ENCODE data around the gene PRRT2.

The PRRT2 gene

DNA sequence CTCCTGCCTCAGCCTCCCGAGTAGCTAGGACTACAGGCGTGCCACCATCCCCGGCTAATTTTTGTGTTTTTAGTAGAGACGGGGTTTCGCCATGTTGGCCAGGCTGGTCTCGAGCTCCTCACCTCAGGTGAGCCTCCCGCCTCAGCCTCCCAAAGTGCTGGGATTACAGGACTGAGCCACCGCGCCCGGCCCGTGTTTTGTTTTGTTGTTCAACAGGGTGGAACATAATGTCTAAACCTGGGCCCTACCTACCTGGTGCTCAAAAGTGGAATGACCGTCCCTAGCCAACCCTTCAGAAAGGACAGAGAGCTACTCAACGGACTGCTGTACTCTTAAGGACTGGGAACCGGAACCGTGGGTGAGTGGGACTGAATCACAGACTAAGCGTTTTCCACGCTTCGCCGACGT, 22.2 kb upstream of the PRRT2 start:
- DNase-seq, result peak in 1 of 2 donors; percentile 8
- Histone ChIP-seq H2AFZ (ENCODE audit: insufficient read depth, low read length, poor library complexity) (peak overlapping the region; percentile 93), H2AK5ac (ENCODE audit: low read length) (peak overlapping the region; percentile 26), H2BK120ac (ENCODE audit: insufficient read depth, low read length, poor library complexity) (peak overlapping the region; percentile 73), H3K27me3 (ENCODE audit: insufficient read depth, low read length) (no peaks in the 10 kb centered on the region), H3K14ac (ENCODE audit: low read length) (peak overlapping the region; percentile 96), H3K23ac (ENCODE audit: low read length) (no peak overlapping the region), H3K36me3 (ENCODE audit: control insufficient read depth in 1 of 2, insufficient read depth in 2 of 2, low read length in 2 of 2) (peaks cover 0 to 3% of the 10 kb centered on the region in 2 experiments), H3K27ac (ENCODE audit: low read depth, low read length) (peak overlapping the region; percentile 73), H3K79me1 (ENCODE audit: low read length) (peaks cover 16% of the 10 kb centered on the region), H3K4ac (ENCODE audit: low read depth, low read length) (peak overlapping the region; percentile 73), H4K8ac (ENCODE audit: low read depth, low read length) (peak overlapping the region; percentile 99), H4K12ac (ENCODE audit: low read depth, low read length) (peak overlapping the region; percentile 89), H2BK5ac (ENCODE audit: low read depth, low read length, poor library complexity) (peak overlapping the region; percentile 75), H4K91ac (ENCODE audit: low read depth, low read length) (peak overlapping the region; percentile 92), H3K4me3 (ENCODE audit: low read depth, low read length) (no peak overlapping the region), H3K9ac (ENCODE audit: low read length) (peak overlapping the region; percentile 74), H3K9me3 (ENCODE audit: insufficient read depth, low read depth, low read length) (no peaks in the 10 kb centered on the region), H2BK12ac (ENCODE audit: low read length) (peak overlapping the region; percentile 29), H3K4me2 (ENCODE audit: low read length) (peak overlapping the region; percentile 81), H3K79me2 (ENCODE audit: control insufficient read depth, insufficient read depth, low read length, poor library complexity) (peaks cover 26% of the 10 kb centered on the region), H3K18ac (ENCODE audit: low read length) (peak overlapping the region; percentile 85), H3K4me1 (ENCODE audit: control insufficient read depth in 1 of 2, insufficient read depth in 2 of 2, low read length in 2 of 2) (peaks cover 15 to 23% of the 10 kb centered on the region in 2 experiments)
- no CpG with 5 or more reads among the region's 20 CpGs for WGBS (ENCODE audit: extremely low coverage, insufficient coverage, insufficient read length)

DNA sequence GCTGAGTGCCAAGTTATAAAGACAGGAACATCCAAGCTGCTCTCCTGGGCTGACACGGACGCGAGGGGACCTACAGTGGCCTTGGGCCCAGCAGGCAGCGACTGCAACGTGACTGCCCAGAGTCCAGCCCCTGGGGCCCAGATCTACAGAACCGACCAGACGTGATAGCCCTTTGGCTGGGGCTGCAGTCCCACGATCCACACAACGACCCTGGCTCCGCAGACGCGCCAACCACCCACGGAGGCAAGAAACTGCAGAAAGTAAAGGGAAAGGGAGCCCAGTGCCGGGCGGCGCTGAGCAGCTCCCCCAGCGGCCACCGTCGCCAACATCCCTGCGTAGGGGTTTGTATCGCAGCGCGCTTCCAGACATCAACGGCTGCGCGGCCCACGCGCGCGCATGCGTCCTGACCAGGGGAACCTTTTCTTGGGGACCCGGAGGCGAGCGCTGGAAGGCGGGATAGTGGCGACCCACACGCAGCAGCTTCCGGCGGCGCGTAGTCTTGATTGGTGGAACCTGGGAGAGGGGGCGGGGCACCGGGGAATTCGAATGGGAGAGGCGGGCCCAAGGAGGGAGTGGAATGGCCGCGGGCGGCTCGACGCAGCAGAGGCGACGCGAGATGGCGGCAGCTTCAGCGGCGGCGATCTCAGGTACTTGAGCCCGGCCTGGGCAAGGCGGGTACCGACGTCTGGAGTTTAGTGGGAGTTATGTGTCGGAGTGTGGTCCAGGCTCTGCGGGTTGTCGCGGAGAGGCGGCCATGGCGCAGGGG, 21.6 kb upstream of the PRRT2 start, which contains the start of gene KIF22:
Gene KIF22, plus strand, starts transcription at position 569 of the 766 bp plus-strand sequence. Its CDS starts 9 bp downstream, at position 578.
- Histone ChIP-seq H4K8ac (ENCODE audit: low read depth, low read length) (peak within 1 kb of the TSS; percentile 99), H4K12ac (ENCODE audit: low read depth, low read length) (peak within 1 kb of the TSS; percentile 89), H3K4me3 (ENCODE audit: low read depth, low read length) (peak within 1 kb of the TSS; percentile 99), H3K36me3 (ENCODE audit: control insufficient read depth in 1 of 2, insufficient read depth in 2 of 2, low read length in 2 of 2) (peaks cover 0 to 6% of the 10 kb centered on the region in 2 experiments), H3K4ac (ENCODE audit: low read depth, low read length) (peak within 1 kb of the TSS; percentile 81), H3K14ac (ENCODE audit: low read length) (peak within 1 kb of the TSS; percentile 96), H3K18ac (ENCODE audit: low read length) (peak within 1 kb of the TSS; percentile 87), H3K27ac (ENCODE audit: low read depth, low read length) (peak within 1 kb of the TSS; percentile 73), H3K9ac (ENCODE audit: low read length) (peak within 1 kb of the TSS; percentile 92), H4K91ac (ENCODE audit: low read depth, low read length) (peak within 1 kb of the TSS; percentile 92), H2BK5ac (ENCODE audit: low read depth, low read length, poor library complexity) (peak within 1 kb of the TSS; percentile 75), H3K27me3 (ENCODE audit: insufficient read depth, low read length) (no peaks in the 10 kb centered on the region), H3K4me1 (ENCODE audit: control insufficient read depth in 1 of 2, insufficient read depth in 2 of 2, low read length in 2 of 2) (peaks cover 11 to 19% of the 10 kb centered on the region in 2 experiments), H3K23ac (ENCODE audit: low read length) (no peak within 1 kb of the TSS), H2AFZ (ENCODE audit: insufficient read depth, low read length, poor library complexity) (peak within 1 kb of the TSS; percentile 93), H2BK120ac (ENCODE audit: insufficient read depth, low read length, poor library complexity) (peak within 1 kb of the TSS; percentile 73), H2BK12ac (ENCODE audit: low read length) (peak within 1 kb of the TSS; percentile 29), H3K79me2 (ENCODE audit: control insufficient read depth, insufficient read depth, low read length, poor library complexity) (peaks cover 26% of the 10 kb centered on the region), H2AK5ac (ENCODE audit: low read length) (peak within 1 kb of the TSS; percentile 26), H3K4me2 (ENCODE audit: low read length) (peak within 1 kb of the TSS; percentile 81), H3K79me1 (ENCODE audit: low read length) (peaks cover 11% of the 10 kb centered on the region), H3K9me3 (ENCODE audit: insufficient read depth, low read depth, low read length) (no peaks in the 10 kb centered on the region)
- peak; percentile 99 to 100 for DNase-seq
- no CpG with 5 or more reads among the region's 67 CpGs for WGBS (ENCODE audit: extremely low coverage, insufficient coverage, insufficient read length)

DNA sequence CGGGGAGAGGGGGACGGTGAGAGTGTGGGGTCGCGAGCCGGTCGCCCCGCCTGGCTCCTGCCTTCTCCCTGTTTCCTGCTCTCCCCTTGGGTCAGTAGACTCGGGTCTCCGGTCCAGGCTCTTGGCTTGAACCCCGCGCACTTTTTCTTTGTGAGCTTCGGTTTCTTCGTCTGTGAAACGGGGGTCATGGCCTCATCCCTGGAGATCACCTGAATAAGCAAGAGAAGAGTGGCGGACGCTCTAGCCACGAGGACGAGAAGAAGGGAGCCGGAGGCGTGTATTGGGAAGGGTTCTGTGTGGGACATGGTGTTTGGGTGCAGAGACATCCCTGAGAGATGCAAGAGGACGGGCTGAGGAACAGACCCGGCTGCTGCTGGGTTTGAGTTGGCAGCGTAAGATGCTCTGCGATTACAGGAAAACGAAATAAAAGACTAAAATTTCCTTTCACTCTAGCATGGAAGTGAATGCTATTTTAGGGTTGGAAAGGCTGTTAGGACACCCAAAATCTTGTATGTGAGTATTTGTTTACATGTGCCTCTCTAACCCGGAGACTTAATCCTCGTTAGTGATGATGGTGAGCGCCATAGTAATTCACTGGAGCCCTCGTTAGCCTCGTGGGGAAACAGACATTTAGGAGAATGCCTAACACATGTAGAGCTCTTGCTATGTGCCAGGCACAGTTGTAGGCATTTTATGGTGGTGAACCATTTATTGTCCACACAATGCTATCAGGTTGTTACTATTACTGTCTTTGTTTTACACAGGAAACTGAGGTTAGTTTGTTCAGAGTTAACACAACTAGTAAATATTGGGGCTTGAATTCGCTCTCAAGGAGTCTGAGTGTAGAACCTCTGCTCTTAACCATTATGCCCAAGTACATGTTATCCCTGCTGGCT, 20.8 kb upstream of the PRRT2 start:
- Histone ChIP-seq H3K4ac (ENCODE audit: low read depth, low read length) (peak overlapping the region; percentile 81), H3K23ac (ENCODE audit: low read length) (peak overlapping the region; percentile 10), H3K4me1 (ENCODE audit: control insufficient read depth in 1 of 2, insufficient read depth in 2 of 2, low read length in 2 of 2) (peaks cover 11 to 16% of the 10 kb centered on the region in 2 experiments), H3K27ac (ENCODE audit: low read depth, low read length) (peak overlapping the region; percentile 53), H4K12ac (ENCODE audit: low read depth, low read length) (peak overlapping the region; percentile 71), H3K79me2 (ENCODE audit: control insufficient read depth, insufficient read depth, low read length, poor library complexity) (peaks cover 26% of the 10 kb centered on the region), H3K14ac (ENCODE audit: low read length) (peak overlapping the region; percentile 58), H4K91ac (ENCODE audit: low read depth, low read length) (peak overlapping the region; percentile 83), H3K4me3 (ENCODE audit: low read depth, low read length) (peak overlapping the region; percentile 99), H2AK5ac (ENCODE audit: low read length) (no peak overlapping the region), H3K79me1 (ENCODE audit: low read length) (peaks cover 11% of the 10 kb centered on the region), H2AFZ (ENCODE audit: insufficient read depth, low read length, poor library complexity) (peak overlapping the region; percentile 50), H3K18ac (ENCODE audit: low read length) (peak overlapping the region; percentile 87), H3K27me3 (ENCODE audit: insufficient read depth, low read length) (no peaks in the 10 kb centered on the region), H4K8ac (ENCODE audit: low read depth, low read length) (peak overlapping the region; percentile 69), H3K36me3 (ENCODE audit: control insufficient read depth in 1 of 2, insufficient read depth in 2 of 2, low read length in 2 of 2) (peaks cover 0 to 7% of the 10 kb centered on the region in 2 experiments), H3K4me2 (ENCODE audit: low read length) (peak overlapping the region; percentile 75), H3K9me3 (ENCODE audit: insufficient read depth, low read depth, low read length) (no peaks in the 10 kb centered on the region), H3K9ac (ENCODE audit: low read length) (peak overlapping the region; percentile 92), H2BK5ac (ENCODE audit: low read depth, low read length, poor library complexity) (peak overlapping the region; percentile 56), H2BK120ac (ENCODE audit: insufficient read depth, low read length, poor library complexity) (peak overlapping the region; percentile 54), H2BK12ac (ENCODE audit: low read length) (no peak overlapping the region)
- DNase-seq, result peak in 1 of 2 donors; percentile 25
- WGBS (ENCODE audit: extremely low coverage, insufficient coverage, insufficient read length), result no CpG with 5 or more reads among the region's 31 CpGs
